WERI-Rb-1 (cell line): ENCODE data around the gene PRPF8.
A peak's percentile ranks its signal among the peaks of the same experiment; 100 is the strongest.
"Not testable (repeated sequence)": the region's sequence is repeated elsewhere in the genome, so short reads cannot be mapped to it uniquely, and the experiment has no call there.

Experiments
- DNase-seq: peaks from one replicate; pipeline ENCODE4 v3.0.0-alpha.2; 2020
- H3K27ac ChIP-seq: fragments of 250-450 bp; sonication (Bioruptor Pico); 2 replicates; pipeline ENCODE4 v1.5.1; 2020; ENCODE audit warnings: mild to moderate bottlenecking, moderate library complexity
- H3K27me3 ChIP-seq: fragments of 250-450 bp; sonication (Bioruptor Pico); 2 replicates; pipeline ENCODE4 v1.5.1; 2021; ENCODE audit warnings: mild to moderate bottlenecking, low read depth, moderate library complexity; ENCODE audit not compliant: insufficient read depth, severe bottlenecking
- H3K36me3 ChIP-seq: fragments of 250-450 bp; sonication (Bioruptor Pico); 2 replicates; pipeline ENCODE4 v1.5.1; 2020; ENCODE audit warnings: mild to moderate bottlenecking, moderate library complexity
- H3K4me3 ChIP-seq: 2 replicates; pipeline ENCODE4 v1.5.1; 2011; ENCODE audit warnings: low read depth, mild to moderate bottlenecking, control low read depth, low read length
- H3K9me3 ChIP-seq: fragments of 250-450 bp; sonication (Bioruptor Pico); 2 replicates; pipeline ENCODE4 v1.5.1; 2021; ENCODE audit warnings: mild to moderate bottlenecking, moderate library complexity; ENCODE audit not compliant: severe bottlenecking
- TF ChIP-seq, protein P1 (sequence below): IDR thresholded peaks from 2 replicates; pipeline ENCODE4 v1.5.1; 2011; ENCODE audit warnings: low read depth, mild to moderate bottlenecking, control low read depth, inconsistent platforms, low read length

PRPF8 gene

DNA sequence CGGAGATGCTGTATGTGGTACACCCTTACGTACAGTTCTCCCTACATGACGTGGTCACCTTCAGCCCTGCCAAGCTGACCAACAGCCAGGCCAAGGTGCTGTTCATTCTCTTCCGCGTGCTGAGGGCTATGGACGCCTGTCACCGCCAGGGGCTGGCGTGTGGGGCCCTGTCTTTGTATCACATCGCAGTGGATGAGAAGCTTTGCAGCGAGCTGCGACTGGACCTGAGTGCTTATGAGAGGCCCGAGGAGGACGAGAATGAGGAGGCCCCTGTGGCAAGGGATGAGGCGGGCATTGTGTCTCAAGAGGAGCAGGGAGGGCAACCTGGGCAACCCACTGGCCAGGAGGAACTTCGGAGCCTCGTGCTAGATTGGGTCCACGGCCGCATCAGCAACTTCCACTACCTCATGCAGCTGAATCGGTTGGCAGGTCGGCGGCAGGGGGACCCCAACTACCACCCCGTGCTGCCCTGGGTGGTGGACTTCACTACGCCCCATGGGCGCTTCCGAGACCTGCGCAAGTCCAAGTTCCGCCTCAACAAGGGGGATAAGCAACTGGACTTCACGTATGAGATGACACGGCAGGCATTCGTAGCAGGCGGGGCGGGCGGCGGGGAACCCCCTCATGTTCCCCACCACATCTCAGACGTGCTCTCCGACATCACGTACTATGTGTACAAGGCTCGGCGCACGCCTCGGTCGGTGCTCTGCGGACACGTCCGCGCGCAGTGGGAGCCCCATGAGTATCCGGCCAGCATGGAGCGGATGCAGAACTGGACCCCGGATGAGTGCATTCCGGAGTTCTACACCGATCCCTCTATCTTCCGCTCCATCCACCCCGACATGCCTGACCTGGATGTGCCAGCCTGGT is 41.2 kb upstream of the PRPF8 start:
- TF ChIP-seq, protein P1, sequence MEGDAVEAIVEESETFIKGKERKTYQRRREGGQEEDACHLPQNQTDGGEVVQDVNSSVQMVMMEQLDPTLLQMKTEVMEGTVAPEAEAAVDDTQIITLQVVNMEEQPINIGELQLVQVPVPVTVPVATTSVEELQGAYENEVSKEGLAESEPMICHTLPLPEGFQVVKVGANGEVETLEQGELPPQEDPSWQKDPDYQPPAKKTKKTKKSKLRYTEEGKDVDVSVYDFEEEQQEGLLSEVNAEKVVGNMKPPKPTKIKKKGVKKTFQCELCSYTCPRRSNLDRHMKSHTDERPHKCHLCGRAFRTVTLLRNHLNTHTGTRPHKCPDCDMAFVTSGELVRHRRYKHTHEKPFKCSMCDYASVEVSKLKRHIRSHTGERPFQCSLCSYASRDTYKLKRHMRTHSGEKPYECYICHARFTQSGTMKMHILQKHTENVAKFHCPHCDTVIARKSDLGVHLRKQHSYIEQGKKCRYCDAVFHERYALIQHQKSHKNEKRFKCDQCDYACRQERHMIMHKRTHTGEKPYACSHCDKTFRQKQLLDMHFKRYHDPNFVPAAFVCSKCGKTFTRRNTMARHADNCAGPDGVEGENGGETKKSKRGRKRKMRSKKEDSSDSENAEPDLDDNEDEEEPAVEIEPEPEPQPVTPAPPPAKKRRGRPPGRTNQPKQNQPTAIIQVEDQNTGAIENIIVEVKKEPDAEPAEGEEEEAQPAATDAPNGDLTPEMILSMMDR, result no peak
- Histone ChIP-seq H3K4me3 (no peak overlapping the region), H3K27ac (no peak overlapping the region), H3K27me3 (no peaks in the 10 kb centered on the region), H3K9me3 (no peaks in the 10 kb centered on the region), H3K36me3 (peaks cover 17% of the 10 kb centered on the region)
- no peak for DNase-seq

DNA sequence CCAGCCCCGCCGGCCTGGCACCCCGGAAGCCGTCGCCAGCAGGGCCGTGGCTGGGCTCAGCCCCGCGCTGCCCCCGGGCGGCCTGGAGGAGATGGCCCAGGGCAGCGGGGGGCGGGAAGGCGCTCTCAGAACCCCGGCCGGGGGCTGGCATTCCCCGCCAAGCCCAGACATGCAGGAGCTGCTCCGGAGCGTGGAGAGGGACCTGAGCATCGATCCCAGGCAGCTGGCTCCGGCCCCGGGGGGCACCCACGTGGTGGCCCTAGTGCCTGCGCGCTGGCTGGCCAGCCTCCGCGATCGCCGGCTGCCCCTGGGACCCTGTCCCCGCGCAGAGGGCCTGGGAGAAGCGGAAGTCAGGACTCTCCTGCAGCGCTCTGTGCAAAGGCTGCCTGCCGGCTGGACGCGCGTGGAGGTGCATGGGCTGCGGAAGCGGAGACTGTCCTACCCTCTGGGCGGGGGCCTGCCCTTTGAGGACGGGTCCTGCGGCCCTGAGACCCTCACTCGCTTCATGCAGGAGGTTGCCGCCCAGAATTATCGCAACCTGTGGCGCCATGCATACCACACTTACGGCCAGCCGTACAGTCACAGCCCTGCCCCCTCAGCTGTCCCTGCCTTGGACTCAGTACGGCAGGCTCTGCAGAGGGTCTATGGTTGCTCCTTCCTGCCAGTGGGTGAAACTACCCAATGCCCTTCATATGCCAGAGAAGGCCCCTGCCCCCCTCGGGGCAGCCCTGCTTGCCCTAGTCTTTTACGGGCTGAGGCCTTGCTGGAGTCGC is 40.4 kb upstream of the PRPF8 start:
- peak; percentile 43 for DNase-seq
- peaks cover 16% of the 10 kb centered on the region for H3K36me3 ChIP-seq
- TF ChIP-seq, protein P1, result no peak
- H3K9me3 ChIP-seq, result no peaks in the 10 kb centered on the region
- H3K27ac ChIP-seq, result peak overlapping the region; percentile 60
- peak overlapping the region; percentile 67 for H3K4me3 ChIP-seq
- H3K27me3 ChIP-seq, result no peaks in the 10 kb centered on the region

DNA sequence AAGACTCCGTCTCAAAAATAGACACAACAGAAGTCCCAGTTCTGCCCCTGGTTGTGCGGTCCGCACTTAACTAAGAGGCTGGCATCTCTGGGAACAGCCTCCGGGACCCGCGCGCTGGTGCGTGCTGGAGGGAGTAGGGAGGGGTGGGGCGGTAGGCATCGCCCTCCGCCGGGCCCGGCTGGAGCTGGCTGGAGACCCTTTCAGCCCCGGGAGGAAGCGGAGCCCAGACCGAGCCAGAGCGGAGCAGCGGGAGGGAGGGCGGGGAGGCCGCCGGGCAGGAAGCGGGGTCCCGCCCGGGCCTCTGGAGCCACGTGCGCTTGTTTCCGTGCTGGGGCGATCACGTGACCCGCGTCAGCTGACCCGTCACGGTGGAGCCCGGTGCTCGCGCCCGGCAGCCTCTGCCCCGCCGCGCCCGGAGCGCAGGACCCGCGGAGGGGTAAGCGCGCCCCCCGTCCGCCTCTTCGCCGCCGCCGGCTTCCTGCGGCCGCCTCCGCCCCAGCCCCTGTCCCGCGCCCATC is 39.7 kb upstream of the PRPF8 start, which contains the start of gene WDR81:
Gene WDR81 (plus strand): TSS at position 354 of the 518 bp plus-strand sequence. CDS start 256 bp downstream, outside the sequence.
- Histone ChIP-seq H3K9me3 (no peaks in the 10 kb centered on the region), H3K27ac (peak within 1 kb of the TSS; percentile 60), H3K36me3 (peaks cover 14% of the 10 kb centered on the region), H3K27me3 (no peaks in the 10 kb centered on the region), H3K4me3 (peak within 1 kb of the TSS; percentile 67)
- DNase-seq, result peak; percentile 85
- TF ChIP-seq, protein P1, result no peak

DNA sequence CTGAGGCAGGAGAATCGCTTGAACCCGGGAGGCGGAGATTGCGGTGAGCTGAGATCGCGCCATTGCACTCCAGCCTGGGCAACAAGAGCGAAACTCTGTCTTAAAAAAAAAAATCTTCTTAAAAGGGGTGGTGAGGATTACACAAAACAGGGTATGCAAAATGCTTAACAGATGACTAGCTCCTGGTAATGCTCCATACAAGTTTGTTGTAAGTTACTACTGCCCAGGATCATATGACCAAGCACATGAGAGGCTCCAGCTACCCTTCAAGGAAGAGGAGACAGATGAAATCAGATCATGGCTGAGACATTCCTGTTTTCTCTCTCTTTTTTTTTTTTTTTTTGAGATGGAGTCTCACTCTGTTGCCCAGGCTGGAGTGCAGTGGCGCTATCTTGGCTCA is 37.4 kb upstream of the PRPF8 start:
- H3K36me3 ChIP-seq, DNase-seq, H3K9me3 ChIP-seq, H3K27ac ChIP-seq, H3K4me3 ChIP-seq, H3K27me3 ChIP-seq: not testable (repeated sequence)

DNA sequence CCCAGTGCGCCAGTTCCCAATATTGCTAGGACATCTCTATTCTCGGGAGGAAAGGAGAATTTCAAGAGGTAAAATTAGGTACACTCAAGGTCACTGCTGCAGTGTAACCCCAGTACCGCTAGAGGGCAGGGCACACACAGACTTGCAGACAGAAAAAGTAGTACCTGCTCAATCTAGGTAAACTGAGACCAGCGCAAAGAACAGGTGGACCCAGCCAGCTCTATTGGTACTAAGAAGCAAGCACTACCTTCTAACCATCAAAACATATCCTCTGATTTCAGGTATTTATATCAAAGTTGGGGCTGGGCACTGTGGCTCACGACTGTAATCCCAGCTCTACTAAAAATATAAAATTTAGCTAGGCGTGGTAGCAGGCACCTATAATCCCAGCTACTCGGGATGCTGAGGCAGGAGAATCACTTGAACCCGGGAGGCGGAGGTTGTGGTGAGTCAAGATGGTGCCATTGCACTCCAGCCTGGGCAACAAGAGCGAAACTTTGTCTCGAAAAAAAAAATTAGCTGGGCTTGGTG is 36.3 kb upstream of the PRPF8 start:
- peak; percentile 69 for DNase-seq
- Histone ChIP-seq H3K4me3 (peak overlapping the region; percentile 17; the same call in 1 of the 2 replicates), H3K27me3 (no peaks in the 10 kb centered on the region), H3K9me3 (no peaks in the 10 kb centered on the region), H3K36me3 (no peaks in the 10 kb centered on the region), H3K27ac (no peak overlapping the region)
- TF ChIP-seq, protein P1, result peak; percentile 96
